ENCODE results near the gene CAPZB.
A peak's percentile ranks its signal among the peaks of the same experiment; 100 is the strongest.

CAPZB gene

DNA sequence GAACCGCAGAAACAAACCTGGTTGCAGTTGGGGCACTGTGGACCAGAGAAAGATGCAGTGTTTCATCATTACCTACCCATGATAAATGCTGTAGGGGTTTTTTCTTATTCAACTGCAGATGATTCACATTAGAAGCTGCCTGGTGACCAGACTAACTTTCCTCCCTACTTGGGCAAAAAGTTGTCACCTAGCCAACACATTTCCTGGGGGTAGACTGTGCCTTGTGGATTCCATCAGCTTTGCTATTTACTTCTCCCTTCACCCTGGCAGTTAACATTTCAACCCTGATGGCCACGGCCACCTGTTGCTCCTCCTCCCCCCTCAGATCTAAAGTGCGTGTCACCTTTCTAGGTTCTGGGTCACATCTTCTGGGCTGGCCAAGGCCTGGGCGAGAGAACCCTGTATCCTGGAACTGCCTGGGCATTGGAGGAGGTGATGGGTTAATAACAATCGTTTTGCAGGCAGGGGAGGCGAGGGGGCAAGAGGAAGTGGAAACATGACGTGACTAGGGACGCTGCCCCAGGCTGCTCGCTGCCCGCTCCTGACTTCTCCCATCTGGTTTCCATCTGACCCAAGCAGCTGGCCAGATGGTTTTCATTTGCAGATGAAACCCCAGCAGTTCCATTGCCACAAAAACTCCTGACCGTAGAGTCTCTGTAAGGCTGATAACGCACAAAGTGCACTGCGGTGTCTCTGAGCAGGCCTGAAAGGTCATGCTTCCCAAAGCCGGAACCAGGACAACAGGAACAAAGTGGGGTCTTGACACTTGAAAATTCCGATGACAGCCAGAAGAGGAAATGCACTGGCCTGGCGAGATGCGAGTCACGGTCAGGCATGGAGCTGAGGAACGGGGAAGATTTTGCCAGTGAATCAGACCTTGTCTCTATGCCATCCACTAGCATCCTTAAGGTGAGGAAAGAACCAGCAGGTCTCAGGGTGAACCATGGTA is 36.6 kb downstream of the CAPZB start:
- no peak for DNase-seq (ENCODE audit: low read depth in 2 of 2)

DNA sequence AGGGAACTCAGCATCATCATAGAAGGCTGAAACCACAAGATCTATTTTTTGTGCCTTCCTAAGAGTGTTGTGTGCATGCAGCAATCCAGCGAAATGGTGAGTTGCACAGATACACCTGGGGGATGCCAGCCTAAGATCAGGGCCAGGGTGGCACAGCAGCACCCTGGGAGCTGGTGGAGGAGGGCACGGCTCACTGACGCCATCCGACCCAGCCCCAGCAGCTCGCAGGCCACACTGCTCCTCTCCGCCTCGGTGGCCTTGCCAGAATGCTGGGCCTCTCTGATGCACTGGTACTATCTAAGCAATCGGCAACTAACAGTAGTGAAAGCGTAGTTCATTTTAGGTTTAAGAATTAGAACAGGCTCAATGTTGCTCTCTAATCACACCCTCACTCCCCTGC is 37.8 kb downstream of the CAPZB start:
- no peak for DNase-seq (ENCODE audit: low read depth in 2 of 2)

DNA sequence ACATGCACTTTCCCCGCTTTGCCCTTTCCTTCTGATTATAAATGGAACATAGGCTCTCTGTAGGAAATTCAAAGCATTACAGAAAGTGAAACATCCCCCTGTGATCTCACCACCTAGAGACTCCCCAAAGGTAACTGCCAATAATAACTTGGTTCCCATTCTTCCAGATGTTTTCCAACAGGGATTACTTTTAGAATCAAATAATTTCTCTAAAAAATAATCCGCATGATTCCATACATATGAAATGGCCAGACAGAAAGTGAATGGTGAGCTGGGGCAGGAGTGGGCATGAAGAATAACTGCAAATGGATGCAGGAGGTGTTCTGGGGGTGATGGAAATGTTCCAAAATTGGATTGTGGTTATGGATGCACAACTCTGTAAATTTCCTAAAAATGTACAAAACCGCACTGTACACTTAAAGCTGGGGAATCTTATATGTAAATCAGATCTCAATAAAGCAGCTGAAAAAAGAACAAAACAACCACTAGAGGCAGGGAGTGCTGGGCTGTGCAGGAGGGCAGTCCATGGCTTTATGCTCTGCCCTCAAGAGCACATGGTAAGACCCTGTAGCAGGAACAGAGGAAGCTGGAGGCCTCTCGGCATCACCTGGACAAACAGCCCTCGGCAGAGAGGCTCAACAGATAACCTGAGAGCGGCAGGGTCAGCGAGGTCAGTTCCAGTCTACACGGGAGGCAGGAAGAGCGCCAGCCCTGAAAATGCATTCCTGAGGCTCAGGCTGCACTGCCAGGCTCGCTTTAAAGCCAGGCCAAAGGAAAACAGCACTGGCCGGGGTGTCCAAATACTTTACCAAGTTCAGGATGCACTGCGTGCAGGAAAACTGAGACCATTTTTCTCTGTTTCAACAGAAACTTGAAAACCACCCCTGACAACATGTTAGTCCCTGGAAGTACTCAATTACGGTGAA is 39.7 kb downstream of the CAPZB start:
- no peak for DNase-seq (ENCODE audit: low read depth in 2 of 2)

DNA sequence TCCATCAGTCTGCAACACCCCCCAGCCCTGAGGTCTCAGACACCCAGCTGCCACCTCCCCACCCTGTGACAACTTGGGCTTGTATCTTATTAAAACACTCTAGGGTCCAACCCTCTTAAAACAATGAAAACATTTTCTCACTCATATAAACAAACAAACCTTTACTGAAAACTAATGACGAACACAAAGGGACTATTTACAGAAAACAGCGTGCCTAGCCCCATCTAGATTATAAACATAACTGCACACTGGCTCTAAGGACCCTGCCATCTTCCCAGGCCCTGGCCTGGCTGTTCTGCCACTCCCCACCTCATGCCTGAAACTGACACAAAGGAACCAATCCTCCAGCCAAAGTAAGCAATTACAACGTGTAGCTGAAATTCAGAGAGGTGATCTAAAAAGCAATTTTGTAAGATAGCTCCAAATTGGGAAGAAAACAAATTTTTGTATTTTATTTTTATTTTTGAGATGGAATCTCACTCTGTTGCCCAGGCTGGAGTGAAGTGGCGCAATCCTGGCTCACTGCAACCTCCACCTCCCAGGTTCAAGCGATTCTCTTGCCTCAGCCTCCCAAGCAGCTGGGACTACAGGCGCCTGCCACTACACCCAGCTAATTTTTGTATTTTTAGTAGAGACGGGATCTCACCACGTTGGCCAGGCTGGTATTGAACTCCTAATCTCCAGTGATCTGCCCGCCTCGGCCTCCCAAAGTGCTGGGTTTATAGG is 40.9 kb downstream of the CAPZB start:
- DNase-seq (ENCODE audit: low read depth in 2 of 2), result no peak

DNA sequence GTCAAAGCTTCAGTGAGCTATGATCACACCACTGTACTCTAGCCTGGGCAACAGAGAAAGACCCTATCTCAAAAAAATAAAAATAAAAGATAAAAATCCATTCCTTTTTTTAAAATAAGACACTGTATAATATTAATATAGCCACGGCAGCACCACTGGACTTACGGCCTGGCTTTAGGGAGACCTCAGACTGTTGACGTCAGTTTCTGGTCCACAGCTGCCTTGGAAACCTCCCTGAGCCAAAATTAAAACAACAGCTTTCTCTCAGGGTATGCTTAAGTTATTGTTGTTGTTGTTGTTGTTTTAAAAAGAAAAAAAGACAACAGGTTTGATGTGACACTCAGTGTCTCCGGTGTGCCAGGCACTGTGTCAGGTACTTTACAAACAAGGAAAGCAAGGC is 42.0 kb downstream of the CAPZB start:
- no peak for DNase-seq (ENCODE audit: low read depth in 2 of 2)

DNA sequence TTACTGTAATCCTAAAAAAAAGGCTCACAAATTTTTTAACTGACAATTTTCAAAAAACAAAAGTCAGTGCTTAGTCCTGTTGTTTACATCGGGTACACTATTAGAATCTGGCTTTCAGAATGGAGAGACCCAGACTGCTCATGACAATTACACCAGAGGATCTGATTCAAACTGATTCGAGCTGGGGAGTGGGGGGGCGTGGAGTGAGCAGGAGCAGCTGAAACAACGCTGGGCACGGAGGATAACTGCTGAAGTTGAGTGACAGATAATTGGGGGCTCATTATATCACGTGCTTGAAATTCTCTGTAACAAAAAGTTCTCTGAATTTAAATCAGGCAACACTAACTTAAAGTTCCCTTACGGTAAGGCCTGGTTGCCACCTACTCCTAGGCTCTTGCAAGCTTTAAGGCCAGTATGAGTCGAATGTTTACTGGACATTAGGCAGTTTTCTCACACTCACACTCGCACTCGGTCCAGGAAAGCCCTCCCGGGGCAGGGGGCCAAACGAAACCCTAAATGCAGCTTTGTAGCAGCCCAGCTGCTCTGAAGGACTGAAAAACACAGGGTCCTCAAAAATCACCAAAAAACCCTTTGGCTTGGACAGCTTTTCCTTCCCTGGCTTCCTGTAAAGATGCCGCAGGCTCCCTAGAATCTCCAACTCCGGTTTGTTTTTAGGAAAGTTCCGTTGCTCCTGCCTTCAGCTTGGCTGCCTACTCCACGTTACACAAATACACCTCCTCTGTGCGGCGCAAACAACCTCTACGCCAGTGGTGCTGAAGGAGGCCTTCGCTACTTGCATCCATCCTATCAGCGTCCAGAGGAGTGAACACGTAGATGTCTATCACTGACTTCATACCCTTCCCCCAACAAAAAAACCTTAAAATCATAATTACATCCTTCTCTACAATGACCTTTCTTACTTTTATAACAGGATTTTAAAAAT is 42.9 kb downstream of the CAPZB start:
- DNase-seq (ENCODE audit: low read depth in 2 of 2), result no peak

DNA sequence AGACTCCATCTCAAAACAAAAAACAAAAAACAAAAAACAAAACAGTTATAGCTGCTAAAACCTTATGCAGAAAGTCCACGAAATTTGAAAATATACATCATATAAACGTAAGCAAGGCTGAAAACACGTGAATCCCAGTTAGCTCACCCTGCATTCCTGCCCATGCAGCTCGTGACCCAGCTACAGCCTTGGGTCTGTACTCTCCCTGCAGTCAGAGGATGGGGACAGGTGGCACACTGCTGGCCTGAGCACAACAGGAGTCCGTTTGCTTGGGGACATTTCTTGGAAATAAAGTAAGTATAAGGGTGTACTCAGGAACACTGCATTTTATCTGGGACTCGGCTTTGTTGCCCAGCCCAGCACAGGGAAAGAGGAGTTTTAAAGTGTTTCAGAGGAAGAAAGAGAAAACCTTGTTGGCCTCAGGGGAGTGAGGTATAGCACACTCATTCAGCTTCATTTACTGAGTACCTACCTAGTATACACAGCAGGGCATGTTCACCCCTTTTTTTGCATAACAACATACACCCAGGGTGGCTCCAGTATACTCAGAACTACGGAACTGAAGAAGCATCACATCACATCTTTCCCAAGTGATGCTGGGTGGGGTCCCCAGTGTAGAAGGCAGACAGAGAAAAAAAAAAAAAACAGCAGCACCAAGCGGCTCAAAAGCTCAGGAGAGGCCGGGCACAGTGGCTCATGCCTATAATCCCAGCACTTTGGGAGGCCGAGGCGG is 44.1 kb downstream of the CAPZB start:
- no peak for DNase-seq (ENCODE audit: low read depth in 2 of 2)

DNA sequence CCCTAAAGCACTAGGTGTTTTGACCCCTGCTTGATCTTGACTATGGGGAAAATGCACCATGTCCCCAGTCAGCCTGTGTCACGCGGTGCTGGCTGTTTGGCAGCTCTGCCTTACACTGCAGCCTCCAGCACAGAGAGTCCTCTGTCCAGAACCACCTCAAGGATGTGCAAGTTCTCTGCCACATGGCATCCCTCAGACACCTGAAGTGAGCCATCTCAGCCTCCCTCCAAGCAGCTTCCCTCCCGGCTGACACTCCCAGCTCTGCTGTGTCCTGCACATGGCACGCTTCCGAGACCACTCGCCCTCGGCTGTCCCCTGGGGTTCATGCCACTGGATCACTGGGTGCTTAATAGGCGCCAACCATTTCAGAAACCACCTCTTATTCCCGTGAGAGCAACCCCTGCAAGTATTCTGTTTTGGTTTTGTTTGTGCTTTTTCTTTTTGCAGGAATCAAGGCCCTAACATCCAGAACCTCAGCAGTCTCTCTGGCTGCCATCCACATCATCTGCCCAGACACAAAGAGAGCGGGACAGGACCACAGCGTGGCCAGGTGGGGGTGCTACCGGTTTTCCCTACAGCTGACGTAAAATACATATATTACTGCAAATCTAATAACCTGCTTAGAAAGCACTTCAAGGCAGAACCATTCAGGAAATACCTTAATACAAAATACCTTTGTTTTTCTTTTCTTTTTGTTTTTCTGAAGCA is 45.7 kb downstream of the CAPZB start:
- DNase-seq (ENCODE audit: low read depth in 2 of 2), result no peak

DNA sequence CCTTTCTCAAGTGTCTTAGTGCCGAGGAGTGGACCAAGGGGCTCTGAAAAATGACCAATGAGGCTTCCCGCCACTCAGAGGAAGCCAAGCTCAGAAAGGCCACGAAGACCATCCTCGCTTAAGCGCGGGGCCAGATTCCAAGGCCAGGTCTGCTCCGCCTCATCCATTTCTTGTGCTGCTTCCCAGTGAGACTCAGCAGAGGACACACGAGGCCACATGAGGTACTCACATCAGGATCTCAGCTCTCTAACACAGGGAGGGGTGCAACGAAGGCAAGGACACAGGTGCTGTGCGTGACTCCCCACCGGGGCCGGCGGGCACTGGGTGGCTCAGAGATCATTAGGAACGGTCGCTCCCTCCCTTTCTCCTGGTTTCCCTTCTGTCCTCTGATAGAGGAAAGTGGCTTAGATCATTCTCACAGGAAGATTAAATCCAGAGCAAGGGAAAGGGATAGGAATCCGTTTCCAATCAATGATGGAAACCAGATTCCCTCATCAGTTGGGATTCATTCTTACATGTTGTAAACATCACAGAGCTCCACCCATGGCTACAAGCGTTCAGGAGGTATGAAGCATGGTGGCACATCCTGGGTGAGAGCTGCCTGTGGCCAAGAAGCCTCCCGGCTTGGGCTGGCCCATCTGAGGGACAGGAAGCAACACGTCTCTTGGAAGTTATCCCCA is 46.7 kb downstream of the CAPZB start:
- no peak for DNase-seq (ENCODE audit: low read depth in 2 of 2)

DNA sequence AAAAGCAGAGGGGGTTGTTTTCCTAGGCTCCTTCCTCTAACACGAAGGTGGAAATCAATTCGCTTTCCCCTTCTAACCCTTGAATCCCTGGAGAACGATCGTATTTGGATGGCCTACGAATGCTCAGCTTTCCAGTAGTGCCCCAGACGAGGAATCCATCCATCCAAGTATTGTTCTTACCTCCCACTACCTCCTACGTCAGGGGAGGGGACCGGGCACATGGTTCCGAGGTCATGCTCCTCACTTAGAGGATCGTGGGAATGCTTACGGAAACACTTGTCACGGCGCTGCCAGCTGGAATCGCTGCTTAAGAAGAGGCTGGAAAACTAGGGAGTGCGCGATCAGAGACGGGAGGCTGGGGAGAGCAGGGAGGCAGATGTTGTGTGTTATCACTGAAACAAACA is 47.4 kb downstream of the CAPZB start:
- DNase-seq (ENCODE audit: low read depth in 2 of 2), result no peak

DNA sequence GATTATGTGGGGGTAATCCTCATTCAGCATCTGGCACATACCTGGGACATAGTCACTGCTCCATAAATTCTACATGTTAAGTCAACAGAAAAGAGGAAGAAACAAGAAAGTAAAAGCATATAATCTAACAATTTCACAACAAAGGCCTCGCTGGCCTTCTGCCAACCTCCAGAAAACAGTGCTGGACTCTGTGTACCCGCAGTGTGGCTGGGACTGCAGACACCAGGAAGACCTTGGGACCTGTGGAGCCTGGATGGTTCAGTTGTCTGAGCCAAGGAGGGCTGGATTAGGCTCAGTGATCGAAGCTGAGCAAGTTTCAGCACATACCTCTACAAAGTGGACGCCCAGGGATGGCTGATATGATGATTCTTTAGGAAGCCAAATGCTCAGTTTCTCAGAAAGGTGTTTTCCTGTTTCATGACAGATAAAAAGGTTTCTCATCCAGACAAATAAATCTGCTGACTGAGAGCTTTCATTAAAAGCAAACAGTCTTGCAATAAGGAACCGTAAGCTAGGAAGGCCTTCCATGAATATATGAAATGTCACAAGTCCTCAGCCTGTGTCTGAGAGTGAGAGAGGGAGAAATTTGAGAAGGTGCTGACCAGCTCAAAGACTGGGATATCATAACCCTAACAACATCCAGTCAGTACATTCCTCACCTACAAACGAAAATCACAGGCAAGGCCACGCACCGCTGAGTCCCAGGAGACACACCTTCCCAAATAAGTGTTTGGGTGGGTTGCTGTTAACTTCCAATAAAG is 48.4 kb downstream of the CAPZB start:
- no peak for DNase-seq (ENCODE audit: low read depth in 2 of 2)

DNA sequence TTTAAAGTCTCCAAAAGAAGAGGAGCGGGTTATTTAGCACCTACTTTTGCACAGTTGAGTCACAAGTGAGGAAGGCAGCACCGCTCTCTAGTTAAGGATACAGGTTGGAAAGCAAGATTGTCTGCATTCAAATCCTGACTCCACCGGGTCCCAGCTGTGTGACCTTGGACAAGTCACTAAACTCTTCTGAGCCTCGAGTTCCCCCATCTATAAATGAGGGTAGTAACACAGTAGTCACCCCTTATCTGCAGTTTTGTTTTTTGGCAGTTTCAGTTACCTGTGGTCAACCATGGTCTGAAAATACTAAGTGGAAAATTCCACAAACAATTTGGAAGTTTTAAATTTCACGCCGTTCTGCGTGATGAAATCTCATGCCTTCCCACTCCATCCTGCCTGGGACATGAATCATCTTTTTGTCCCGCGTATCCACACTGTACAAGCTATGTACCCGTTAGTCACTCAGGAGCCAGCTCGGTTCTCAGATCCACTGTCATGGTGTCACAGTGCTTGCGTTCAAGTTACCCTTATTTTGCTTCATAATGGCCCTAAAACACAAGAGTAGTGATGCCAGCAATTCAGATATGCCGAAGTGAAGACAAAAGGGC is 49.4 kb downstream of the CAPZB start:
- DNase-seq (ENCODE audit: low read depth in 2 of 2), result peak in 1 of 2 donors; percentile 37

DNA sequence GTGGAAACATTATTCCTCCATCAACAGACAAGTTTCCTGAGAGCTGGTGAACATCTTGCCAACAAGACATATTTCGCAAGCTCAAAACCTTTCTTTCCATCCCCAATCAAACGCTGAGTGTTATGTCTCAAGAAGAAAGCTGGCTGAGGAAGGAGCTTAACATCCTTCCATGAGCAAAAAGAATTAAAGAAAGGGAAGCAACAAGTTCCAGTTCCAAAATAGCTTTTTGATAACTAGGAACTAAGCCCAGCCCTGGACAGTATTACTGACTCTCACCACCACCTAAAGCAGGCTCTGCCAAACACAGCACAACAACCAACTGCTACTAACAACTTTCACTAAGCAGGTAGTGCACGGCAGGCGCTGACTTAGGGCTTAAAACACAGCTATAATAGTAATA is 50.2 kb downstream of the CAPZB start:
- DNase-seq (ENCODE audit: low read depth in 2 of 2), result no peak

DNA sequence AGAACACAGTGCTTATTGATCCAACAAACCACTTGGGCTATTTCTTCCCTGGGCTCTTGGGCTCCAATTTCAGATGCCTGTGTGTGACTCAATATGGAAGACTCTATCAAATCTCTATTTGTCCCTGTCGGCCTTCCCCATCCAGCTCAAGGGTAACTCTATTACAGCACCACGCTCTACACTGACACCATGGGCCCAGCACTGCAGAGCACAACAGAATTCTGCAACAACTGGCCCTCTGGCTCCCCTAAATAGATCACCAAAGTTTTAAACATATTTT is 51.7 kb downstream of the CAPZB start:
- no peak for DNase-seq (ENCODE audit: low read depth in 2 of 2)

DNA sequence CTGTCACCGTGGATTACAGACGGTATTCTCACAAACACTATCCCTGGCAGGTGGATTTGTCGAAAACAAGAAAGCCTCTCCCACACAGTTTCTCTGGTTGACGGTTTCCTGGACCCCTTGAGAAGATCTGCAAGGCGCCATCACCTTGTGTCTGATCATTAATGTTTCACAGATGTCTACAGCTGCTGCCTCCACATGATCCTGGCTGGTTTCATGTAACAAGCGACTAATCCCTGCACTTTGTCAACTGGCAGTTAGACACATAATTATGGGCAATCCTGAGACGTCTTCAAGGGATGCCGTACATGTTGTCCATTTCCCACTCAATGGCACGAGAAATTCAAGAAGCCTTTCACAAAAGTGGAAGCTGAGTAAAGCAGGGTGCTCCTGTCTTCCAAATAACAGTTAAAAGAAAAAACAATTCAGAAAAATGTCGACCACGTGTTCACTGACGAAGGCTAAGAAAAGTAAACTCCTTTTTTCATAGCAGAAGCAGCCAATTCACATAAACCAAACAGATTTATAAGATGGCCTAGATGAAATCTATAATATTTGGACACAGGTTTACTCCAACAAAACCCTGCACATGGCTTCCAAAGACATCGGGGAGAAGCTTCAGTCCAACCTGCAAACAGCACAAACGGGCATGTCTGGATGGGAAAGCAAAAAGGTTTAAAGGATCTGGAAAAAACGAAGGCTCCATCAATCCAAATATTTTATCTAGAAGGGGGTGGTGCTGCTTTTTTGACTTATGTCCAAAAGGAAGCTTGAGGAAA is 52.2 kb downstream of the CAPZB start:
- DNase-seq (ENCODE audit: low read depth in 2 of 2), result peak in 1 of 2 donors; percentile 32

DNA sequence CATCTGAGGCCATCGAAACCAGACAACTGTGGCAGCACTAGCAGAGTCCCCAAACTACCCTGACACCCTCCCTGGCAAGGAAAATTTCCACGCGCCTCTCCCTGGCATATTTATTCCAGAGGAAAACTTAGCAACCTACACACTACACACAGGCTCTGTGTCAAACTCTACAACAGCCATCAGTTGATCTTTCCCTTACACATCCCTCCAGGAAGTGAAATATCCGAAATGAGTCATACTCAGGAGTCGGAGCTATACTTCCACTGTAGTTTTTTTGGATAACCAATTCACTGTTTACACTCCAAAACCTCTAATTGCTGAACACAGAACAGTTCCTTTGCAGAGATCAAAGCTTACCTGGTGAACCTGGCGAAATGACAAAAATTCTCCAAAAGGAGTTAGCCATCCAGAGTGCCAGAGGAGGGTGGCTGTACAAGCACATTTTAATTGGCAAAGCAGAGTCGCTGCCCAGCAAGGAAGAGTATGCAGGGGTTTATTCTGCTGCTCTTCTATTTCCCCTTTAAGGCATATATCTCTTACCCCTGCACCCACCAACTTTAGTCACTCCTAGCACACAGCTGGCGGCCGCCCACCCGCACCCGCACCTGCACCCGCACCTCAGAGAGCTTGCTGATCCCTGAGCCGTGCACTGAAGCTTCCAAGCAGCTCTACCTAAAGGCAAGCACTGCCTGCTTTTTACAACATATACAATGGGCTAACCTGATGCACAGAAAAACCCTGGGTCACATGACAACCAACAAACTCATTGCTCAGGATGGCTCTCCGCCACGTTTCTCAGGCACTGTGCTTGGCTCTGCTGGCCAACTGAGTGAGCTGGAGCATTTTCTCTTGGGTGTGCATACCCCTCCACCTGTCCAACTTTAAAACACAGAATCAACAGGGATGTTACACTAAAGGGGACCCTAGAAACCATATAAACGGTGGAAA is 54.9 kb downstream of the CAPZB start:
- DNase-seq (ENCODE audit: low read depth in 2 of 2), result no peak

Data from stimulated activated CD4-positive, alpha-beta T cell treated with anti-CD3 and anti-CD28 coated beads, Interleukin-4, amount 100 ng/mL, for 48 hours (primary cell).